Measurements from ENCODE around the gene TMEM229B. TPM values are rescaled to one million over a fixed set of nuclear protein-coding genes. Genes with fewer than 3 reads are reported as not detected.

TMEM229B gene
- polyA plus RNA-seq, 3 donors: 10.2 to 18.7 (median 17.3) TPM

DNA sequence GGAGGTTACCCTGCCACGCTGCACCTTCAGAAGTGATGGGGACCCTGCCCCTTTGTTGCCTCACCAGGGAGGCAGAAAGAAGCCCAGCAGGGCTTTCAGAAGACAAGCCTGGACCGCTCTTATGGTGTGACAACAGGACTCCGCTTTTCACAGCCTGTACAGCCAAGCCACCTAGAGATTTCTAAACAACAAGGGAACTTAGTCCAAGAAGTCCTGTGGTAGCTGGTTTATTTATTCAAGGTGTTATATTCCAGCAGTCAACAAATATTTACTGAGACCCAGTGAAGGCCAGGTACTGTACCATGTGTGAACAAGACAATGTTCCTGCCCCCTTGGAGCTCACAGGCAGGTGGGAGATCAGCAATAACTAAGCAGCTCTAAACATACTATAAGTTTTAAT, 4.0 kb upstream of the TMEM229B start:
- Histone ChIP-seq H3K27me3 (ENCODE audit: control insufficient read depth in 2 of 2, insufficient read depth in 2 of 2, low read length in 2 of 2) (no peaks in the 10 kb centered on the region), H3K4me3 (replicated peaks in 1 of 3; ENCODE audit: low read depth in 2 of 3, low read length in 3 of 3) (no peak overlapping the region), H4K20me1 (ENCODE audit: insufficient read depth, low read length) (no peaks in the 10 kb centered on the region), H3K9me3 (replicated peaks in 1 of 2; ENCODE audit: control insufficient read depth in 1 of 2, insufficient read depth in 1 of 2, low read length in 2 of 2) (peaks cover 6 to 15% of the 10 kb centered on the region in 2 donors), H3K9ac (ENCODE audit: insufficient read depth, low read length, poor library complexity, severe bottlenecking) (no peak overlapping the region), H2AFZ (ENCODE audit: insufficient read depth, low read depth, low read length, poor library complexity, severe bottlenecking) (no peak overlapping the region), H3K79me2 (ENCODE audit: insufficient read depth, low read length) (no peaks in the 10 kb centered on the region), H3K4me1 (ENCODE audit: control insufficient read depth in 1 of 2, insufficient read depth in 2 of 2, low read length in 2 of 2) (peaks cover 20 to 26% of the 10 kb centered on the region in 2 donors), H3K27ac (ENCODE audit: low read depth in 1 of 2, low read length in 2 of 2) (no peak overlapping the region), H3K4me2 (replicated peaks; ENCODE audit: extremely low read depth, low read length, poor library complexity, severe bottlenecking) (no peak overlapping the region), H3K36me3 (replicated peaks in 1 of 2; ENCODE audit: control insufficient read depth in 1 of 2, insufficient read depth in 2 of 2, low read length in 2 of 2) (no peaks in the 10 kb centered on the region)
- no peak for DNase-seq
- TF ChIP-seq, protein P1, sequence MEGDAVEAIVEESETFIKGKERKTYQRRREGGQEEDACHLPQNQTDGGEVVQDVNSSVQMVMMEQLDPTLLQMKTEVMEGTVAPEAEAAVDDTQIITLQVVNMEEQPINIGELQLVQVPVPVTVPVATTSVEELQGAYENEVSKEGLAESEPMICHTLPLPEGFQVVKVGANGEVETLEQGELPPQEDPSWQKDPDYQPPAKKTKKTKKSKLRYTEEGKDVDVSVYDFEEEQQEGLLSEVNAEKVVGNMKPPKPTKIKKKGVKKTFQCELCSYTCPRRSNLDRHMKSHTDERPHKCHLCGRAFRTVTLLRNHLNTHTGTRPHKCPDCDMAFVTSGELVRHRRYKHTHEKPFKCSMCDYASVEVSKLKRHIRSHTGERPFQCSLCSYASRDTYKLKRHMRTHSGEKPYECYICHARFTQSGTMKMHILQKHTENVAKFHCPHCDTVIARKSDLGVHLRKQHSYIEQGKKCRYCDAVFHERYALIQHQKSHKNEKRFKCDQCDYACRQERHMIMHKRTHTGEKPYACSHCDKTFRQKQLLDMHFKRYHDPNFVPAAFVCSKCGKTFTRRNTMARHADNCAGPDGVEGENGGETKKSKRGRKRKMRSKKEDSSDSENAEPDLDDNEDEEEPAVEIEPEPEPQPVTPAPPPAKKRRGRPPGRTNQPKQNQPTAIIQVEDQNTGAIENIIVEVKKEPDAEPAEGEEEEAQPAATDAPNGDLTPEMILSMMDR (IDR thresholded peaks at IDR 0.05): no peak
- Mint-ChIP-seq H3K27me3 (ENCODE audit: low read depth in 3 of 3) (peaks cover 0 to 3% (median 2%) of the 10 kb centered on the region in 3 donors), H3K27ac (peak overlapping the region in 1 of 7 donors; percentile 65), H3K4me1 (peaks cover 49% of the 10 kb centered on the region), H3K4me3 (no peak overlapping the region), H3K9me3 (peaks cover 2 to 16% (median 10%) of the 10 kb centered on the region in 7 donors), H3K36me3 (peaks cover 3 to 8% of the 10 kb centered on the region in 2 donors)
- intact Hi-C loops (cut with micrococcal nuclease): no loop called here
- WGBS (ENCODE audit: insufficient coverage): 100% methylated on average over 1 of the region's 3 CpGs

DNA sequence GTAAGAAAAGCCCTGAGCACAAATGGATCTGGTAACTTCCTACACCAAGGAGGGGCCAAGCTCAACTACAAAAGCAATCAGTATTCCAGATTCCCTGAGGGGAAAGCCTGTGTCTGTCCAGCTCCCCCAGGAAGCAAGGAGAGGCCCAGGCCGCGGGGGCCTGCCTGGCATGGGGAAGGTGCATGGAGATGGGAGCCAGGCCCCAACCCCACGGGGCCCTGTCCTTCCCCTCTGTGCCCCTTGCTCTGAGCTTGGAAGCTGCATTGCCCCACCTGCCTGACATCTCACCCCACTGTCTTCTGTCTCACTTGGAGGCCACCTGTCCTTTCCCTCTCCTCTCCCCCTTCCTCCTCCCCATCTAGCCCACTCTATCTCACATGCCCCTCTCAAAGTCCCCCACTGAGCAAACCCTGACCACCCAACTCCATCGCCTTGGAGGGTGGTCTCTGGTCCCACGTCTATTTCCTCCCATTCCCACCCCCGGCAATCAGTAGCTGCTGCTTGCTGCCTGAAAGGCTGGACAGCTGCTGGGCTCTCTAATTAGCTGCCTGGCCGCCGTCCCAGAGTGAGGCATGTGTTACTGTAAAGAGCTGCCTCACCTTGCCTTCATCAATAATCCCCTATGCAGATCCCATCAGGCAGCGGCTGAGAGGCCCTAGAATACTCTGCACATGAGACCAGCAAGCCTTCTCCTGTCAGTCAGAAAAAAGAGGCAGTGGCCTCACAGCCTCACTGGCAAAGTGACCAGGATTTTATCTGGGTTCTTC, 3.4 kb upstream of the TMEM229B start:
- DNase-seq: no peak
- 94% methylated on average over 4 of the region's 9 CpGs for WGBS (ENCODE audit: insufficient coverage)
- peaks cover 52% of the 10 kb centered on the region for H3K4me1 Mint-ChIP-seq
- H3K9me3 Mint-ChIP-seq: peaks cover 2 to 16% (median 12%) of the 10 kb centered on the region in 7 donors
- no peak overlapping the region for H2AFZ ChIP-seq (ENCODE audit: insufficient read depth, low read depth, low read length, poor library complexity, severe bottlenecking)
- peaks cover 4 to 14% of the 10 kb centered on the region in 2 donors for H3K36me3 Mint-ChIP-seq
- H3K4me2 ChIP-seq (replicated peaks; ENCODE audit: extremely low read depth, low read length, poor library complexity, severe bottlenecking): no peak overlapping the region
- no peak overlapping the region for H3K27ac ChIP-seq (ENCODE audit: low read depth in 1 of 2, low read length in 2 of 2)
- H4K20me1 ChIP-seq (ENCODE audit: insufficient read depth, low read length): no peaks in the 10 kb centered on the region
- intact Hi-C loops (cut with micrococcal nuclease): no loop called here
- H3K4me1 ChIP-seq (ENCODE audit: control insufficient read depth in 1 of 2, insufficient read depth in 2 of 2, low read length in 2 of 2): peaks cover 25 to 32% of the 10 kb centered on the region in 2 donors
- peaks cover 0 to 5% of the 10 kb centered on the region in 2 donors for H3K36me3 ChIP-seq (replicated peaks in 1 of 2; ENCODE audit: control insufficient read depth in 1 of 2, insufficient read depth in 2 of 2, low read length in 2 of 2)
- no peak overlapping the region for H3K27ac Mint-ChIP-seq
- H3K9me3 ChIP-seq (replicated peaks in 1 of 2; ENCODE audit: control insufficient read depth in 1 of 2, insufficient read depth in 1 of 2, low read length in 2 of 2): peaks cover 6 to 15% of the 10 kb centered on the region in 2 donors
- no peak overlapping the region for H3K4me3 Mint-ChIP-seq
- peaks cover 0 to 3% (median 2%) of the 10 kb centered on the region in 3 donors for H3K27me3 Mint-ChIP-seq (ENCODE audit: low read depth in 3 of 3)
- H3K27me3 ChIP-seq (ENCODE audit: control insufficient read depth in 2 of 2, insufficient read depth in 2 of 2, low read length in 2 of 2): no peaks in the 10 kb centered on the region
- TF ChIP-seq, protein P1 (IDR thresholded peaks at IDR 0.05): no peak
- H3K4me3 ChIP-seq (replicated peaks in 1 of 3; ENCODE audit: low read depth in 2 of 3, low read length in 3 of 3): no peak overlapping the region
- H3K79me2 ChIP-seq (ENCODE audit: insufficient read depth, low read length): peaks cover 3% of the 10 kb centered on the region
- no peak overlapping the region for H3K9ac ChIP-seq (ENCODE audit: insufficient read depth, low read length, poor library complexity, severe bottlenecking)
